H54 (cell line): ENCODE measurements around the gene DCAF8L1.
"Not testable (repeated sequence)": the region's sequence is repeated elsewhere in the genome, so short reads cannot be mapped to it uniquely, and the experiment has no call there.

Experiments
- DNase-seq: peaks from one replicate; pipeline ENCODE4 v3.0.0; 2011; ENCODE audit warnings: low spot score, mixed read lengths; ENCODE audit not compliant: insufficient read length
- FAIRE-seq: peaks from 3 replicates; lab custom pipeline; 2011; peaks lifted over from hg19 to GRCh38; lab: Jason Lieb, UNC
- POLR2A ChIP-seq: IDR thresholded peaks from 2 replicates; pipeline ENCODE4 v1.6.1; 2011; ENCODE audit warnings: low read depth, mild to moderate bottlenecking, low read length

DCAF8L1 gene

GRCh38 chrX:27964432-27964831, 16.8 kb downstream of the DCAF8L1 start:
- no peak for TF ChIP-seq POLR2A
- FAIRE-seq (no peak), DNase-seq (no peak)

GRCh38 chrX:27960410-27960809, 20.8 kb downstream of the DCAF8L1 start:
- FAIRE-seq, DNase-seq: not testable (repeated sequence)

- TF ChIP-seq POLR2A: no peak
- DNase-seq (no peak), FAIRE-seq (no peak)
Observed at GRCh38 chrX:27953171-27953570, 28.1 kb downstream of the DCAF8L1 start.

GRCh38 chrX:27933361-27933760, 47.9 kb downstream of the DCAF8L1 start:
- TF ChIP-seq POLR2A: no peak
- FAIRE-seq (no peak), DNase-seq (no peak)
